HepG2 (cell line): Measurements from ENCODE around the gene CBFA2T2. TPM values are rescaled to one million over a fixed set of nuclear protein-coding genes. Genes with fewer than 3 reads are reported as not detected.
A peak's percentile ranks its signal among the peaks of the same experiment; 100 is the strongest.

Source experiments
- ATF7 ChIP-seq, 2 experiments: fragments of 450-650 bp in 1 of 2; sonication (generic) in 1 of 2; formaldehyde crosslinking in 1 of 2; IDR thresholded peaks; 2 replicates each; pipeline versions ENCODE4 v1.4.0 to v1.6.1; 2016 to 2020; ENCODE audit warnings: antibody characterized with exemption in 1 of 2, mild to moderate bottlenecking in 1 of 2, missing genetic modification reagents in 1 of 2
- MYNN ChIP-seq: sonication (generic); formaldehyde crosslinking; IDR thresholded peaks from 2 replicates; pipeline ENCODE4 v1.4.0; 2020; ENCODE audit warnings: mild to moderate bottlenecking, low read depth, missing genetic modification reagents
- NFYB ChIP-seq: sonication (generic); formaldehyde crosslinking; IDR thresholded peaks from 2 replicates; pipeline ENCODE4 v1.4.0; 2020; ENCODE audit warnings: missing genetic modification reagents
- PCBP2 ChIP-seq: fragments of 200-400 bp; formaldehyde crosslinking; optimal IDR thresholded peaks from 2 replicates; pipeline ENCODE3; 2018; ENCODE audit warnings: low read length, low read depth; ENCODE audit not compliant: poor library complexity, severe bottlenecking
- REXO4 ChIP-seq: sonication (generic); formaldehyde crosslinking; IDR thresholded peaks from 2 replicates; pipeline ENCODE4 v1.8.0; 2022; ENCODE audit warnings: missing genetic modification reagents, mild to moderate bottlenecking, borderline replicate concordance
- SMYD3 ChIP-seq: sonication (generic); formaldehyde crosslinking; IDR thresholded peaks from 2 replicates; pipeline ENCODE4 v1.8.1; 2023; ENCODE audit warnings: mild to moderate bottlenecking, missing genetic modification reagents
- ZBTB42 ChIP-seq: sonication (generic); formaldehyde crosslinking; IDR thresholded peaks from 2 replicates; pipeline ENCODE4 v1.5.0; 2020; ENCODE audit warnings: mild to moderate bottlenecking, missing genetic modification reagents
- ZNF776 ChIP-seq: sonication (generic); formaldehyde crosslinking; IDR thresholded peaks from 2 replicates; pipeline ENCODE4 v1.4.0; 2020; ENCODE audit warnings: mild to moderate bottlenecking, missing genetic modification reagents
- ZNF788 ChIP-seq: sonication (generic); formaldehyde crosslinking; IDR thresholded peaks from 2 replicates; pipeline ENCODE4 v1.5.0; 2020; ENCODE audit warnings: mild to moderate bottlenecking, missing genetic modification reagents, borderline replicate concordance
- polyA plus RNA-seq, 8 experiments: library from polyadenylated mRNA; depleted of rRNA in 3 of 8; stranded (reverse) in 7 of 8; unstranded in 1 of 8; fragments of >200 nt; fragmentation: Illumina TruSeq in 4 of 8; extraction: Trizol in 4 of 8; gene quantifications; 2 replicates each; pipeline versions ENCODE4 v1.2.1 to v1.2.3, GENCODE V29; 2011 to 2016; ENCODE audit warnings: low read depth in 4 of 8, missing spikeins in 1 of 8, mixed read lengths in 1 of 8; ENCODE audit not compliant: insufficient read depth in 1 of 8
- total RNA-seq, 5 experiments: library from RNA; depleted of rRNA; stranded (reverse); fragments of >200 nt; fragmentation: Illumina TruSeq; extraction: Trizol; gene quantifications; 2 replicates each; pipeline ENCODE4 v1.2.3, GENCODE V29; 2016; ENCODE audit warnings: low read depth in 1 of 5
- TF ChIP-seq, protein P1 (sequence below): sonication (generic); formaldehyde crosslinking; IDR thresholded peaks from 2 replicates; pipeline ENCODE4 v1.5.1; 2020; ENCODE audit warnings: mild to moderate bottlenecking, missing genetic modification reagents, moderate library complexity
- TF ChIP-seq, protein P2 (sequence below): sonication (generic); formaldehyde crosslinking; IDR thresholded peaks from 2 replicates; pipeline ENCODE4 v1.4.0; 2020; ENCODE audit warnings: mild to moderate bottlenecking, missing genetic modification reagents
- TF ChIP-seq, protein P3 (sequence below): sonication (generic); formaldehyde crosslinking; IDR thresholded peaks from 2 replicates; pipeline ENCODE4 v1.5.0; 2020; ENCODE audit warnings: mild to moderate bottlenecking, missing genetic modification reagents, borderline replicate concordance
- TF ChIP-seq, protein P4 (sequence below): sonication (generic); formaldehyde crosslinking; IDR thresholded peaks from 2 replicates; pipeline ENCODE4 v1.4.0; 2020; ENCODE audit warnings: missing genetic modification reagents
- TF ChIP-seq, protein P5 (sequence below): sonication (generic); formaldehyde crosslinking; IDR thresholded peaks from 2 replicates; pipeline ENCODE4 v1.4.0; 2020; ENCODE audit warnings: missing genetic modification reagents

The CBFA2T2 gene
- total and polyA plus RNA-seq, 2 of the 13 experiments (the other 11 are each of a cell fraction or from before 2014, with no cell fraction given) = 6.3 to 21.2 TPM

DNA sequence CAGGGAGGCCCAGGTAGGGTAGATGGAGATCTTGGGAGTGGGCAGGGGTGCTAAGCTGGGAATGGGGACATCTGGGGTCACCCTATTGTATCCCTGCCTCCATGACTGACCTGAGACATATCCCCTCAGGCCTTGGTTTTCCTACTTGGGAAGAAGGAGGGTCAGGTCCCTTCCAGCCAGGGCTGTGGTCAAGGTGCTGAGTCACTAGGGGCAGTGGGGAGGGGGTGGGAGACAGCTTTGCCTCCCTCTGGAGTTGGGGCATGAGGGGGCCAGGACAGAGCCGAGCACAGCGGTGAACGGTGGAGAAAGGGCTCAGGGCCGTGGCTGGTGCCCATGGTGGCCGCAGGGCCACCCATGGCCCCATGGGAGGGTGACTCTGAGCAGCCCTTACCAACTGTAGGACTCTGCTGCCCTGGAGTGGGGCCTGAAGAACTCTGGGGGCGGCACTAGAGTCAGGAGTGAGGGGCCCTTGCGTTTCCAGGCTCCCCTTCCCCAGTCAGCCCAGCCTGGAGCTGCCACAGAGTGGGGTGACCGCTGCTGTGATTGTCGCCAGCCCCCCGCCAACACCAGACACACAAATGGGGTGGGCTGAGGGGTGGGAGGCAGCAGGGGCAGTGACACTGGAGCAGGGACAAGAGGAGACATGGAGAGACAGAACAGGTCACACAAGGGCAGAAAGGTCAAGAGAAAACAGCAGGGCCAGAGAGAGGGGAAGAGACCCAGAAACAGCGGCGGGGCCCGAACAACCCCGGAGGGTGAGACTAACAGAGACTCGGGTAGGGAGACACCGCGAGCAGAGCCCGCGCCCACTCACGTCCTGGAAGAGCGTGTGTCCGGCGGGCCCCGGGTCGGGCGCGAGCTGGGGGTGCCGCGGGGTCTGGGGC, 183.8 kb downstream of the CBFA2T2 start (continued):
- TF ChIP-seq, protein P1, sequence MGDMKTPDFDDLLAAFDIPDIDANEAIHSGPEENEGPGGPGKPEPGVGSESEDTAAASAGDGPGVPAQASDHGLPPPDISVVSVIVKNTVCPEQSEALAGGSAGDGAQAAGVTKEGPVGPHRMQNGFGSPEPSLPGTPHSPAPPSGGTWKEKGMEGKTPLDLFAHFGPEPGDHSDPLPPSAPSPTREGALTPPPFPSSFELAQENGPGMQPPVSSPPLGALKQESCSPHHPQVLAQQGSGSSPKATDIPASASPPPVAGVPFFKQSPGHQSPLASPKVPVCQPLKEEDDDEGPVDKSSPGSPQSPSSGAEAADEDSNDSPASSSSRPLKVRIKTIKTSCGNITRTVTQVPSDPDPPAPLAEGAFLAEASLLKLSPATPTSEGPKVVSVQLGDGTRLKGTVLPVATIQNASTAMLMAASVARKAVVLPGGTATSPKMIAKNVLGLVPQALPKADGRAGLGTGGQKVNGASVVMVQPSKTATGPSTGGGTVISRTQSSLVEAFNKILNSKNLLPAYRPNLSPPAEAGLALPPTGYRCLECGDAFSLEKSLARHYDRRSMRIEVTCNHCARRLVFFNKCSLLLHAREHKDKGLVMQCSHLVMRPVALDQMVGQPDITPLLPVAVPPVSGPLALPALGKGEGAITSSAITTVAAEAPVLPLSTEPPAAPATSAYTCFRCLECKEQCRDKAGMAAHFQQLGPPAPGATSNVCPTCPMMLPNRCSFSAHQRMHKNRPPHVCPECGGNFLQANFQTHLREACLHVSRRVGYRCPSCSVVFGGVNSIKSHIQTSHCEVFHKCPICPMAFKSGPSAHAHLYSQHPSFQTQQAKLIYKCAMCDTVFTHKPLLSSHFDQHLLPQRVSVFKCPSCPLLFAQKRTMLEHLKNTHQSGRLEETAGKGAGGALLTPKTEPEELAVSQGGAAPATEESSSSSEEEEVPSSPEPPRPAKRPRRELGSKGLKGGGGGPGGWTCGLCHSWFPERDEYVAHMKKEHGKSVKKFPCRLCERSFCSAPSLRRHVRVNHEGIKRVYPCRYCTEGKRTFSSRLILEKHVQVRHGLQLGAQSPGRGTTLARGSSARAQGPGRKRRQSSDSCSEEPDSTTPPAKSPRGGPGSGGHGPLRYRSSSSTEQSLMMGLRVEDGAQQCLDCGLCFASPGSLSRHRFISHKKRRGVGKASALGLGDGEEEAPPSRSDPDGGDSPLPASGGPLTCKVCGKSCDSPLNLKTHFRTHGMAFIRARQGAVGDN (CRISPR knock-in tag) = peak; percentile 42; the same call in 1 of the 2 replicates
- TF ChIP-seq ZNF776 (no peak), ATF7 (IDR thresholded peaks at IDR 0.05) (no peak), ATF7 (CRISPR knock-in tag; IDR thresholded peaks at IDR 0.05) (no peak), SMYD3 (no peak), NFYB (CRISPR knock-in tag) (0 out of 2 replicates have a peak, but pooled peaks have one; percentile 8), ZBTB42 (0 out of 2 replicates have a peak, but pooled peaks have one; percentile 67), ZNF788 (CRISPR knock-in tag) (peak; percentile 29; the same call in 1 of the 2 replicates), MYNN (CRISPR knock-in tag) (peak; percentile 38; the same call in 1 of the 2 replicates), REXO4 (CRISPR knock-in tag) (peak; percentile 43; the same call in 1 of the 2 replicates), PCBP2 (no peak)
- TF ChIP-seq, protein P2, sequence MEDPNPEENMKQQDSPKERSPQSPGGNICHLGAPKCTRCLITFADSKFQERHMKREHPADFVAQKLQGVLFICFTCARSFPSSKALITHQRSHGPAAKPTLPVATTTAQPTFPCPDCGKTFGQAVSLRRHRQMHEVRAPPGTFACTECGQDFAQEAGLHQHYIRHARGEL (CRISPR knock-in tag) = 0 out of 2 replicates have a peak, but pooled peaks have one; percentile 14
- TF ChIP-seq, protein P3, sequence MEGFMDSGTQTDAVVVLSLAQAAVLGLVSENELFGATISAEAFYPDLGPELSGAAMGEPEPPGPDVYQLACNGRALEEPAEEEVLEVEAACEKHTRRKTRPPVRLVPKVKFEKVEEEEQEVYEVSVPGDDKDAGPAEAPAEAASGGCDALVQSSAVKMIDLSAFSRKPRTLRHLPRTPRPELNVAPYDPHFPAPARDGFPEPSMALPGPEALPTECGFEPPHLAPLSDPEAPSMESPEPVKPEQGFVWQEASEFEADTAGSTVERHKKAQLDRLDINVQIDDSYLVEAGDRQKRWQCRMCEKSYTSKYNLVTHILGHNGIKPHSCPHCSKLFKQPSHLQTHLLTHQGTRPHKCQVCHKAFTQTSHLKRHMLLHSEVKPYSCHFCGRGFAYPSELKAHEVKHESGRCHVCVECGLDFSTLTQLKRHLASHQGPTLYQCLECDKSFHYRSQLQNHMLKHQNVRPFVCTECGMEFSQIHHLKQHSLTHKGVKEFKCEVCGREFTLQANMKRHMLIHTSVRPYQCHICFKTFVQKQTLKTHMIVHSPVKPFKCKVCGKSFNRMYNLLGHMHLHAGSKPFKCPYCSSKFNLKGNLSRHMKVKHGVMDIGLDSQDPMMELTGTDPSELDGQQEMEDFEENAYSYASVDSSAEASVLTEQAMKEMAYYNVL (CRISPR knock-in tag) = 0 out of 2 replicates have a peak, but pooled peaks have one; percentile 45
- TF ChIP-seq, protein P4, sequence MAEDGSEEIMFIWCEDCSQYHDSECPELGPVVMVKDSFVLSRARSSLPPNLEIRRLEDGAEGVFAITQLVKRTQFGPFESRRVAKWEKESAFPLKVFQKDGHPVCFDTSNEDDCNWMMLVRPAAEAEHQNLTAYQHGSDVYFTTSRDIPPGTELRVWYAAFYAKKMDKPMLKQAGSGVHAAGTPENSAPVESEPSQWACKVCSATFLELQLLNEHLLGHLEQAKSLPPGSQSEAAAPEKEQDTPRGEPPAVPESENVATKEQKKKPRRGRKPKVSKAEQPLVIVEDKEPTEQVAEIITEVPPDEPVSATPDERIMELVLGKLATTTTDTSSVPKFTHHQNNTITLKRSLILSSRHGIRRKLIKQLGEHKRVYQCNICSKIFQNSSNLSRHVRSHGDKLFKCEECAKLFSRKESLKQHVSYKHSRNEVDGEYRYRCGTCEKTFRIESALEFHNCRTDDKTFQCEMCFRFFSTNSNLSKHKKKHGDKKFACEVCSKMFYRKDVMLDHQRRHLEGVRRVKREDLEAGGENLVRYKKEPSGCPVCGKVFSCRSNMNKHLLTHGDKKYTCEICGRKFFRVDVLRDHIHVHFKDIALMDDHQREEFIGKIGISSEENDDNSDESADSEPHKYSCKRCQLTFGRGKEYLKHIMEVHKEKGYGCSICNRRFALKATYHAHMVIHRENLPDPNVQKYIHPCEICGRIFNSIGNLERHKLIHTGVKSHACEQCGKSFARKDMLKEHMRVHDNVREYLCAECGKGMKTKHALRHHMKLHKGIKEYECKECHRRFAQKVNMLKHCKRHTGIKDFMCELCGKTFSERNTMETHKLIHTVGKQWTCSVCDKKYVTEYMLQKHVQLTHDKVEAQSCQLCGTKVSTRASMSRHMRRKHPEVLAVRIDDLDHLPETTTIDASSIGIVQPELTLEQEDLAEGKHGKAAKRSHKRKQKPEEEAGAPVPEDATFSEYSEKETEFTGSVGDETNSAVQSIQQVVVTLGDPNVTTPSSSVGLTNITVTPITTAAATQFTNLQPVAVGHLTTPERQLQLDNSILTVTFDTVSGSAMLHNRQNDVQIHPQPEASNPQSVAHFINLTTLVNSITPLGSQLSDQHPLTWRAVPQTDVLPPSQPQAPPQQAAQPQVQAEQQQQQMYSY (CRISPR knock-in tag) = no peak
- TF ChIP-seq, protein P5, sequence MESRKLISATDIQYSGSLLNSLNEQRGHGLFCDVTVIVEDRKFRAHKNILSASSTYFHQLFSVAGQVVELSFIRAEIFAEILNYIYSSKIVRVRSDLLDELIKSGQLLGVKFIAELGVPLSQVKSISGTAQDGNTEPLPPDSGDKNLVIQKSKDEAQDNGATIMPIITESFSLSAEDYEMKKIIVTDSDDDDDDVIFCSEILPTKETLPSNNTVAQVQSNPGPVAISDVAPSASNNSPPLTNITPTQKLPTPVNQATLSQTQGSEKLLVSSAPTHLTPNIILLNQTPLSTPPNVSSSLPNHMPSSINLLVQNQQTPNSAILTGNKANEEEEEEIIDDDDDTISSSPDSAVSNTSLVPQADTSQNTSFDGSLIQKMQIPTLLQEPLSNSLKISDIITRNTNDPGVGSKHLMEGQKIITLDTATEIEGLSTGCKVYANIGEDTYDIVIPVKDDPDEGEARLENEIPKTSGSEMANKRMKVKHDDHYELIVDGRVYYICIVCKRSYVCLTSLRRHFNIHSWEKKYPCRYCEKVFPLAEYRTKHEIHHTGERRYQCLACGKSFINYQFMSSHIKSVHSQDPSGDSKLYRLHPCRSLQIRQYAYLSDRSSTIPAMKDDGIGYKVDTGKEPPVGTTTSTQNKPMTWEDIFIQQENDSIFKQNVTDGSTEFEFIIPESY (CRISPR knock-in tag) = no peak; the same call in 1 of the 2 replicates
